Neuronal stem cell (in vitro differentiated cells): Measurements from ENCODE around the gene MARK2.
A peak's percentile ranks its signal among the peaks of the same experiment; 100 is the strongest.

Experiments used
- DNase-seq: peaks from one replicate; pipeline ENCODE4 v3.0.0-alpha.2; 2013; ENCODE audit warnings: low spot score
- H2AFZ ChIP-seq: one replicate; pipeline ENCODE4 v1.6.1; 2013; ENCODE audit warnings: mild to moderate bottlenecking, low read length, inconsistent platforms
- H2AK5ac ChIP-seq: 2 replicates; pipeline ENCODE4 v1.6.1; 2013; ENCODE audit warnings: low read depth, mild to moderate bottlenecking, inconsistent platforms, low read length, moderate library complexity, mixed read lengths
- H2BK120ac ChIP-seq: 2 replicates; pipeline ENCODE4 v1.6.1; 2013; ENCODE audit warnings: low read depth, mild to moderate bottlenecking, inconsistent platforms, low read length, moderate library complexity, mixed read lengths
- H2BK12ac ChIP-seq: one replicate; pipeline ENCODE4 v1.6.1; 2013; ENCODE audit warnings: low read length, inconsistent platforms
- H2BK15ac ChIP-seq: 2 replicates; pipeline ENCODE4 v1.6.1; 2013; ENCODE audit warnings: mild to moderate bottlenecking, low read length, inconsistent platforms, mixed read lengths
- H2BK5ac ChIP-seq: one replicate; pipeline ENCODE4 v1.6.1; 2013; ENCODE audit warnings: inconsistent platforms, mild to moderate bottlenecking, low read length, moderate library complexity
- H3K14ac ChIP-seq: one replicate; pipeline ENCODE4 v1.6.1; 2013; ENCODE audit warnings: low read length, inconsistent platforms
- H3K18ac ChIP-seq: 2 replicates; pipeline ENCODE4 v1.6.1; 2013; ENCODE audit warnings: low read length, inconsistent platforms
- H3K23ac ChIP-seq: 2 replicates; pipeline ENCODE4 v1.6.1; 2013; ENCODE audit warnings: low read depth, mild to moderate bottlenecking, mixed read lengths, low read length, inconsistent platforms; ENCODE audit not compliant: poor library complexity
- H3K27ac ChIP-seq: replicated peaks from 3 replicates; pipeline ENCODE4 v1.5.1; 2013; ENCODE audit warnings: low read length, inconsistent platforms
- H3K27me3 ChIP-seq, 3 experiments: 2 replicates each; pipeline ENCODE4 v1.6.1; 2013; ENCODE audit warnings: low read length in 3 of 3, mild to moderate bottlenecking in 2 of 3, inconsistent platforms in 1 of 3, low read depth in 1 of 3, mixed read lengths in 1 of 3, moderate library complexity in 1 of 3; ENCODE audit not compliant: control insufficient read depth in 3 of 3, insufficient read depth in 3 of 3
- H3K36me3 ChIP-seq, 2 donors: replicated peaks in 1 of 2; 2 replicates each; pipeline ENCODE4 v1.6.1; 2013; ENCODE audit warnings: low read length in 2 of 2; ENCODE audit not compliant: control insufficient read depth in 2 of 2, insufficient read depth in 2 of 2
- H3K4ac ChIP-seq: 2 replicates; pipeline ENCODE4 v1.6.1; 2013; ENCODE audit warnings: inconsistent platforms, mild to moderate bottlenecking, low read length, moderate library complexity
- H3K4me1 ChIP-seq, 2 donors: 1 replicate in 1 of 2; 2 replicates in 1 of 2; pipeline ENCODE4 v1.6.1; 2013; ENCODE audit warnings: low read length in 2 of 2, low read depth in 1 of 2; ENCODE audit not compliant: control insufficient read depth in 2 of 2, insufficient read depth in 1 of 2
- H3K4me2 ChIP-seq: one replicate; pipeline ENCODE4 v1.6.1; 2013; ENCODE audit warnings: mild to moderate bottlenecking, low read length, inconsistent platforms; ENCODE audit not compliant: insufficient read depth, poor library complexity, severe bottlenecking
- H3K4me3 ChIP-seq, 2 donors: 2 replicates each; pipeline ENCODE4 v1.5.1; 2013; ENCODE audit warnings: low read length in 2 of 2, mild to moderate bottlenecking in 2 of 2, inconsistent platforms in 1 of 2, moderate library complexity in 1 of 2
- H3K79me1 ChIP-seq: one replicate; pipeline ENCODE4 v1.6.1; 2013; ENCODE audit warnings: low read depth, mild to moderate bottlenecking, inconsistent platforms, low read length, moderate library complexity
- H3K9ac ChIP-seq: one replicate; pipeline ENCODE4 v1.6.1; 2013; ENCODE audit warnings: mild to moderate bottlenecking, low read depth, low read length, inconsistent platforms; ENCODE audit not compliant: poor library complexity
- H3K9me3 ChIP-seq, 2 donors: replicated peaks in 1 of 2; 2 replicates each; pipeline versions ENCODE3 to v1.6.1; 2013; ENCODE audit warnings: low read length in 2 of 2, mild to moderate bottlenecking in 2 of 2, inconsistent platforms in 1 of 2, low read depth in 1 of 2, mixed read lengths in 1 of 2, moderate library complexity in 1 of 2; ENCODE audit not compliant: control insufficient read depth in 2 of 2, insufficient read depth in 1 of 2
- H4K8ac ChIP-seq: one replicate; pipeline ENCODE4 v1.6.1; 2013; ENCODE audit warnings: low read depth, mild to moderate bottlenecking, inconsistent platforms, low read length, moderate library complexity
- H4K91ac ChIP-seq: one replicate; pipeline ENCODE4 v1.6.1; 2013; ENCODE audit warnings: low read length, low read depth, mild to moderate bottlenecking, inconsistent platforms; ENCODE audit not compliant: poor library complexity
- WGBS, 2 donors: extraction: QIAGEN DNeasy Blood & Tissue Kit; methylation state at CpG; one replicate each; pipeline ENCODE4 v1.1.7; 2013; ENCODE audit warnings: missing lambda C conversion rate in 2 of 2, mixed read lengths in 1 of 2; ENCODE audit not compliant: insufficient read length in 2 of 2, insufficient replicate concordance in 1 of 2; ENCODE audit errors: extremely low coverage in 2 of 2; 5-methylcytosine and 5-hydroxymethylcytosine counted together

Gene MARK2

GRCh38 chr11:63839508-63840355, 822 bp downstream of the MARK2 start:
- Histone ChIP-seq H3K36me3 (peaks cover 3 to 31% of the 10 kb centered on the region in 2 donors), H3K79me1 (peaks cover 2% of the 10 kb centered on the region), H3K23ac (peak overlapping the region; percentile 74), H4K8ac (no peak overlapping the region), H3K4me1 (peaks cover 16 to 27% of the 10 kb centered on the region in 2 donors), H2AFZ (peak overlapping the region; percentile 66), H3K4me2 (peak overlapping the region; percentile 58), H3K27ac (peak overlapping the region; percentile 66), H3K4ac (no peak overlapping the region), H2BK5ac (peak overlapping the region; percentile 32), H2BK12ac (no peak overlapping the region), H3K4me3 (peak overlapping the region; percentile 85 to 89), H3K18ac (peak overlapping the region; percentile 93), H4K91ac (no peak overlapping the region), H3K9ac (peak overlapping the region; percentile 97), H2AK5ac (peak overlapping the region; percentile 33), H3K14ac (peak overlapping the region; percentile 3), H2BK120ac (no peak overlapping the region), H3K9me3 (no peaks in the 10 kb centered on the region), H2BK15ac (no peak overlapping the region), H3K27me3 (no peaks in the 10 kb centered on the region)
- no CpG with 5 or more reads among the region's 40 CpGs for WGBS, 2 donors
- no peak for DNase-seq

GRCh38 chr11:63840356-63841060, 1.6 kb downstream of the MARK2 start:
- Histone ChIP-seq H3K79me1 (peaks cover 2% of the 10 kb centered on the region), H4K8ac (no peak overlapping the region), H3K4me1 (peaks cover 16 to 34% of the 10 kb centered on the region in 2 donors), H3K27ac (no peak overlapping the region), H2BK120ac (no peak overlapping the region), H3K14ac (no peak overlapping the region), H2BK15ac (no peak overlapping the region), H2BK12ac (no peak overlapping the region), H4K91ac (no peak overlapping the region), H2AK5ac (no peak overlapping the region), H2AFZ (no peak overlapping the region), H3K4me2 (peak overlapping the region; percentile 58), H3K23ac (no peak overlapping the region), H2BK5ac (no peak overlapping the region), H3K9me3 (no peaks in the 10 kb centered on the region), H3K27me3 (no peaks in the 10 kb centered on the region), H3K4ac (no peak overlapping the region), H3K4me3 (peak overlapping the region; percentile 85 to 89), H3K36me3 (peaks cover 3 to 38% of the 10 kb centered on the region in 2 donors), H3K9ac (peak overlapping the region; percentile 97), H3K18ac (no peak overlapping the region)
- WGBS, 2 donors = no CpG with 5 or more reads among the region's 13 CpGs
- no peak for DNase-seq

- Histone ChIP-seq H3K36me3 (peaks cover 3 to 44% of the 10 kb centered on the region in 2 donors), H2BK5ac (no peak overlapping the region), H3K9me3 (no peaks in the 10 kb centered on the region), H2BK12ac (no peak overlapping the region), H3K27me3 (no peaks in the 10 kb centered on the region), H3K79me1 (peaks cover 2% of the 10 kb centered on the region), H3K4me2 (peak overlapping the region; percentile 47), H3K27ac (no peak overlapping the region), H2AFZ (no peak overlapping the region), H2BK15ac (no peak overlapping the region), H4K91ac (no peak overlapping the region), H3K14ac (no peak overlapping the region), H4K8ac (no peak overlapping the region), H2AK5ac (no peak overlapping the region), H3K23ac (no peak overlapping the region), H2BK120ac (no peak overlapping the region), H3K18ac (no peak overlapping the region), H3K4me3 (peak overlapping the region in 1 of 2 donors; percentile 89), H3K4me1 (peaks cover 16 to 34% of the 10 kb centered on the region in 2 donors), H3K9ac (no peak overlapping the region), H3K4ac (no peak overlapping the region)
- WGBS, 2 donors = no CpG with 5 or more reads among the region's 3 CpGs
- no peak for DNase-seq
These were observed 2.6 kb downstream of the MARK2 start for GRCh38 chr11:63841554-63841953.

GRCh38 chr11:63843041-63843440, 4.1 kb downstream of the MARK2 start:
- no peak overlapping the region for H3K14ac ChIP-seq
- no peak overlapping the region for H2BK15ac ChIP-seq
- no peaks in the 10 kb centered on the region for H3K27me3 ChIP-seq
- H3K4me1 ChIP-seq = peaks cover 16 to 29% of the 10 kb centered on the region in 2 donors
- H3K27ac ChIP-seq = no peak overlapping the region
- no peak overlapping the region for H4K91ac ChIP-seq
- no peak overlapping the region for H3K4ac ChIP-seq
- H3K9me3 ChIP-seq = no peaks in the 10 kb centered on the region
- no CpG with 5 or more reads among the region's 1 CpG for WGBS, 2 donors
- H2BK120ac ChIP-seq = no peak overlapping the region
- H2AK5ac ChIP-seq = no peak overlapping the region
- H2AFZ ChIP-seq = no peak overlapping the region
- H4K8ac ChIP-seq = no peak overlapping the region
- H2BK5ac ChIP-seq = peak overlapping the region; percentile 8
- H3K79me1 ChIP-seq = peaks cover 3% of the 10 kb centered on the region
- no peak overlapping the region for H3K4me3 ChIP-seq
- peaks cover 3 to 51% of the 10 kb centered on the region in 2 donors for H3K36me3 ChIP-seq
- H3K4me2 ChIP-seq = no peak overlapping the region
- H3K18ac ChIP-seq = no peak overlapping the region
- H2BK12ac ChIP-seq = no peak overlapping the region
- H3K23ac ChIP-seq = no peak overlapping the region
- H3K9ac ChIP-seq = no peak overlapping the region
- DNase-seq = no peak
